ENCODE measurements around the gene REXO1.
A peak's percentile ranks its signal among the peaks of the same experiment; 100 is the strongest.
"Not testable (repeated sequence)": the region's sequence is repeated elsewhere in the genome, so short reads cannot be mapped to it uniquely, and the experiment has no call there.

Gene REXO1, protein sequence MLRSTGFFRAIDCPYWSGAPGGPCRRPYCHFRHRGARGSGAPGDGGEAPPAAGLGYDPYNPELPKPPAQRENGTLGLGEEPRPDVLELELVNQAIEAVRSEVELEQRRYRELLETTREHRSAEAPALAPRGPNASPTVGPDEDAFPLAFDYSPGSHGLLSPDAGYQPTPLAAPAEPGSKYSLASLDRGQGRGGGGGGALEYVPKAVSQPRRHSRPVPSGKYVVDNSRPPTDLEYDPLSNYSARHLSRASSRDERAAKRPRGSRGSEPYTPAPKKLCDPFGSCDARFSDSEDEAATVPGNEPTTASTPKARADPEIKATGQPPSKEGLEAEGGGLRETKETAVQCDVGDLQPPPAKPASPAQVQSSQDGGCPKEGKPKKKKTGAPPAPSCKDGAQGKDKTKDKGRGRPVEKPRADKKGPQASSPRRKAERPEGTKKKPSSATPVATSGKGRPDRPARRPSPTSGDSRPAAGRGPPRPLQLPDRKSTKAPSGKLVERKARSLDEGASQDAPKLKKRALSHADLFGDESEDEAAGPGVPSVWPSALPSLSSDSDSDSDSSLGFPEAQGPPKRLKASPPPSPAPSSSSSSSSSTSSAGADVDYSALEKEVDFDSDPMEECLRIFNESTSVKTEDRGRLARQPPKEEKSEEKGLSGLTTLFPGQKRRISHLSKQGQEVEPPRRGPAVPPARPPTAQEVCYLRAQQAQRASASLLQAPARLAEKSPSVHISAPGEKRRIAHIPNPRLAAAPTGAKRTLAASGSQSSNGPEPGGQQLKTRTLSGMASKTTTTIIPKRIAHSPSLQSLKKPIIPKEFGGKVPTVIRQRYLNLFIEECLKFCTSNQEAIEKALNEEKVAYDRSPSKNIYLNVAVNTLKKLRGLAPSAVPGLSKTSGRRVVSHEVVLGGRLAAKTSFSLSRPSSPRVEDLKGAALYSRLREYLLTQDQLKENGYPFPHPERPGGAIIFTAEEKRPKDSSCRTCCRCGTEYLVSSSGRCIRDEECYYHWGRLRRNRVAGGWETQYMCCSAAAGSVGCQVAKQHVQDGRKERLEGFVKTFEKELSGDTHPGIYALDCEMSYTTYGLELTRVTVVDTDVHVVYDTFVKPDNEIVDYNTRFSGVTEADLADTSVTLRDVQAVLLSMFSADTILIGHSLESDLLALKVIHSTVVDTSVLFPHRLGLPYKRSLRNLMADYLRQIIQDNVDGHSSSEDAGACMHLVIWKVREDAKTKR

DNA sequence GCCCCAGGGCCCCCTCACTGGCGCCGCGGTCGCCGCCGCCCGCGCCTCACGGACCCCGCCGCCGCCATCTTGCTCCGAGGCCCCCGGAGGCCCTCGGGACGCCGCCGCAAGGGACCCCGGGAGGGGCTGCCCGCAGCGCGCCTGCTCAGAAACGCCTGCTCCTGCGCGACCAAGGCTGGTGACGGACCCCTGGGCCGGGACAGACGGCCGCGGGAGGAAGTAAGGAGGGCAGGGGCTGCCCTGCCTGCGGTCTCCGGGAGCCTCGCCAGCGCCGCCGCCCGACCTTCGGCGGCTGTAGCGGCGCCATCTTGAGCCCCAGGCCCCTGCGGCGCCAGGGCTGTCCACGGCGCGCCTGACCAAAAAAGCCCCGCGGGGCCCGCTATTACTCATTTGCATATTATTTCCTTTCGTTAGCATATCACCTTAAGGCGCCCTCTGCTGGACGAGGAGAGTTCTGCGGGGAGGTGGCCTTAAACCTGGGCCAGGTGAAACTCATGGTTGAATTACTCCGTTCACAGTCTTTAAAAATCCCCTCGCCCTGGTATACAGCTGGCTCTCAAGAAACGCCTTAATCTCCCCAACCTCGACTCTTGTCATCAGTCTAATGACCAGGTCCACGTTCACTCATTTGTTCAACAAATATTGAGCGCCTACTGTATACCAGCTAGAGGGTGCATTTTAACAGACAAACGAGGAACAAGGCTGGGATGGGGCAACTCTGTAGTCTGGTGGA, at the start of gene REXO1:
Gene REXO1, minus strand, starts transcription at position 85 of the 733 bp plus-strand sequence. CDS start 125 bp downstream, outside the sequence.
- DNase-seq (ENCODE audit: low read depth, low spot score) = peak; percentile 58
- H3K27ac ChIP-seq = peak within 1 kb of the TSS; percentile 91

DNA sequence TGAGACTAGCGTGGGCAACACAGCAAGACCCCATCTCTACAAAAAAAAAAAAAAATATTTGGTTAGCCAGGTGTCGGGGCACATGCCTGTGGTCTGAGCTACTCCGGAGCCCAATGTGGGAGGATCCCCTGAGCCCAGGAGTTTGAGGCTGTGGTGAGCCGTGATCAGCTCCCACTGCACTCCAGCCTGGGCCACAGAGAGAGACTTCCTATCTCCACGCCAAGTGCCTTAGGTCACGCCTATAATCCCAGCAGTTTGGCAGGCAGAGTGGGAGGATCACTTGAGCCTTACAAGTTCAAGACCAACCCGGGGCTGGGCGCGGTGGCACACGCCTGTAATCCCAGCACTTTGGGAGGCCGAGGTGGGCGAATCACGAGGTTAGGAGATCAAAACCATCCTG, 48.2 kb upstream of the REXO1 start:
- no peak overlapping the region for H3K27ac ChIP-seq
- no peak for DNase-seq (ENCODE audit: low read depth, low spot score)

DNA sequence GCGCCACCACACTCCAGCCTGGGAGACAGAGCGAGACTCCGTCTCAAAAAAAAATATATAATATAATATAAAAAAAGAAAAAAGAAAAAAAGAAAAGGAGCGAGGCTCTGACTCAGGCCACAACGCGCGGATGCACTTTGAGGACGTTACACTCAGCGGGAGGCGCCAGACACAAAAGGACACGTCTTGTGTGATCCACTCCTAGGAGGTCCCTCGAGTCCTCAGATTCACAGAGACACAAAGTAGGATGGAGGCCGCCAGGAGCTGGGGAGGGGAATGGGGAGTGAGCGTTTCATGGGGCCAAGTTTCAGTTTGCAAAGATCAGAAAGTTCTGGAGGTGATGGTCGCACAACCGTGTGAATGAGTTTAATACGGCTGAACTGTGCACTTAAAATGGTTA, 45.5 kb upstream of the REXO1 start:
- DNase-seq (ENCODE audit: low read depth, low spot score) = no peak
- no peak overlapping the region for H3K27ac ChIP-seq

DNA sequence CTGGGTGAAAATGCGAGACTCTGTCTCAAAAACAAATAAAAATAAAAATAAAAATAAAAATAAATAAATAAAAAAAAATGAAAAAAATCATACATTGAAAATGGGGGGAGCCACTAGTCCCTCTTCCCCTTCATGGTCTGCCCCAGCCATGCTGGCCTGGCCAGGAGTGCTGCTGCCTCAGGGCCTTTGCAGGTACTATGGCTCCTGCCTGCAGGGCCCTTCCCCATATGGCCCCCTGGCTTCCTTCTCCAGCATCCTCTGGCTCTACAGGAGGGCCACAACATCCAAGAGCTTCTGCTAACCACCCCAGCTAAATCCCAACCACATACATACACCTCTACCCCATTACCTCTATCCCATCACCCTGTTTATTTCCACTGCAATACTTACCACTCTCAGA, 41.6 kb upstream of the REXO1 start:
- H3K27ac ChIP-seq = no peak overlapping the region
- DNase-seq (ENCODE audit: low read depth, low spot score) = no peak

DNA sequence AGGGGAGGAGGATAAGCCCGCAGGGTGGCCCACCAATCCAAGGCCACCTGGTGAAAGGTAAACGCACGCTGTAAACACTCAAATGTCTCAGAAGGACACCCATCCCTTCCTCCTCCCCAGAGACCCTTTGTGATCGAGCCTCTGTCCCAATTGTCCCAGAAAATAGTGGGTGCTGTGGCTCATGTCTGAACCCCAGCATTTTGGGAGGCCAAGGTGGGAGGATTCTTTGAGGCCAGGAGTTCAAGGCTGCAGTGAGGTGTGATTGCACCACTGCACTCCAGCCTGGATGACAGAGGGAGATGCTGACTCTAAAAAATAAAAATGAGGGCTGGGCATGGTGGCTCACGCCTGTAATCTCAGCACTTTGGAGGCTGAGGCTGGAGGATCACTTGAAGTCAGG, 40.1 kb upstream of the REXO1 start:
- DNase-seq (ENCODE audit: low read depth, low spot score) = no peak
- H3K27ac ChIP-seq = no peak overlapping the region

DNA sequence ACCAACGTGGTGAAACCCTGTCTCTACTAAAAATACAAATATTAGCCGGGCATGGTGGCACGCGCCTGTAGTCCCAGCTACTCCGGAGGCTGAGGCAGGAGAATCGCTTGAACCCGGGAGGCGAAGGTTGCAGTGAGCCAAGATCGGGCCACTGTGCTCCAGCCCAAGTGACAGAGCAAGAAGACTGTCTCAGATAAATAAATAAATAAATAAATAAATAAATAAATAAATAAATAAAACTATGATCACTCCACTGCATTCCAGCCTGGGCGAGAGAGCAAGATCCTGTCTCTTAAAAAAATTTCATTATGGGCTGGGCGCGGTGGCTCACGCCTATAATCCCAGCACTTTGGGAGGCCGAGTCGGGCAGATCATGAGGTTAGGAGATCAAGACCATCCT, 38.1 kb upstream of the REXO1 start:
- not testable (repeated sequence) for H3K27ac ChIP-seq; DNase-seq (ENCODE audit: low read depth, low spot score)

DNA sequence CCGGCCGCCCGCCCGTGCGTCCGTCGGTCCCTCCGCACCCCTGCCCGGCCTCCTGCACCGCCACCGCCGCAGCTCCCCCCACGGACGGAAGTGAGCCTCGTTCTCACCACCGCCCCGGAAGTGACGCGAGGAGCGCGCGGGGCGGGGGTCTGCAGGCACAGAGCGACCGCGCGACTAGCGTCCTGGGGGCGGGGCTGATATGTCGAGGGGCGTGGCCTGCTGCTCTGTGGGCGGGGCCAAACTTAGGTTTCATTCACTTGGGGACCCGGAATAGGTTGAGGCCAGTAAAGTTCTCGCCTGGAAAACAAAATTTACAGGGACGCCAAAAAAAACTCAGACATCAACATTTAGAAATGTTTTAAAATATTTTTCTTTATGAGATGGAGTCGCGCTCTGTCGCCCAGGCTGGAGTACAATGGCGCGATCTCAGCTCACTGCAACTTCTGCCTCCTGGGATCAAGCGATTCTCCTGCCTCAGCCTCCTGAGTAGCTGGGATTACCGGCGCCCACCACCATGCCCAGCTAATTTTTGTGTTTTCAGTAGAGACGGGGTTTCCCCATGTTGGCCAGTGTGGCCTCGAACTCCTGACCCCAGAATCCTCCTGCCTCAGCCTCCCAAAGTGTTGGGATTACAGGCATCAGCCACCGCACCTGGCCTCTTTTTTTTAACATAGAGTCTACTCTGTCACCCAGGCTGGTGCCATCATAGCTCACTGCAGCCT, 37.3 kb upstream of the REXO1 start, which contains the start of gene ABHD17A:
Gene ABHD17A, minus strand, starts transcription at position 99 of the 722 bp plus-strand sequence. CDS start 3,930 bp downstream, outside the sequence.
- peak within 1 kb of the TSS; percentile 64 for H3K27ac ChIP-seq
- peak; percentile 56 for DNase-seq (ENCODE audit: low read depth, low spot score)

DNA sequence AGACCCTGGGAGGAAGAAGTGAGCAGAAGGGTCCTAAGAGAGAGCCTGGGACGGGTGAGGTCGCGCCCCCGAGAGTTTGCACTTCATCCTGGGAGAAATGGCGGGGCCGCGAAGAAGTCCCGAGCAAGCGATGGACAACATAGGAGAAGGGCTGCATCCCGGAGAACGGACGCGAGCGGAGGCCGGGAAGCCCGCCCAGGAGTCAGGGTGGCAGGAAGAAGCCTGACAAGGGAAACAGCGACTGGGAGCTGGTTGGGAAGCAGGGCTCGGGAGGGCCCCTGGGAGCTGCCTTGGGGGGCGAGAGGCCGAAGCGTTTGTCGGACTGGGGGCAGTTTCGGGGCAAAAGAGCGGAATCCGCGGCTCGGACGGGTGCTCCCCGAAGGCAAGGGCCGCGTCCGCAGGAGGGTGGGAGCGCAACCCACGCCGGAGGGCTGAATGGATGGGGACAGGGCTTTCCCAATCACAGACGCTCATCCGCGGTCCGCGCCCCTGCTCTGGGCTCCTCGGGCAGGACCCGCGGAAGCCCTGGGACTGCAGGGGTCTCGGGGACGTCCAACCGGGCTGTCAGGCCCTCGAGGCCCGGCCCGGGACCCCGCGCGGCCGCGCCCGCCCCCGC, 36.5 kb upstream of the REXO1 start:
- DNase-seq (ENCODE audit: low read depth, low spot score) = no peak
- H3K27ac ChIP-seq = peak overlapping the region; percentile 64

DNA sequence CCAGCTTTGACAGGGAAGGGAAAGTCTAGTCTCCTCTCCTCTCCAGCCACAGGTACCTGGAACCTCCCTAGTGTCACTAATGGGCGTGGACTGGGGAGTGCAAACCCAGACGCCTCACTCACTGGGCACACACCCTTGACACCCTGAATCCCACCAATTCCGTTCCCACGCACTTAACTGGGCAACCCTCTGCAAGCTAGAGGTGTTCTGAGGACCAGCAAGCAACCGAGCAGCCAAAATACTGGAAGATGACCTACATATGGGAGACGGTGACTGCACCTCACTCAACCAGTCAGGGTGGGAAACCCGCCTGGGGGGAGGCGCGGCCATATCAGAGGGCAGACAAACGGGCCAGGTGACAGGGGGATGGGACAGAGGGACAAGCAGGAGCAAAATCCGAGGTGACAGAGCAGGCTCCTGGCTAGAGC, 36.0 kb upstream of the REXO1 start:
- DNase-seq (ENCODE audit: low read depth, low spot score) = no peak
- H3K27ac ChIP-seq = peak overlapping the region; percentile 64

DNA sequence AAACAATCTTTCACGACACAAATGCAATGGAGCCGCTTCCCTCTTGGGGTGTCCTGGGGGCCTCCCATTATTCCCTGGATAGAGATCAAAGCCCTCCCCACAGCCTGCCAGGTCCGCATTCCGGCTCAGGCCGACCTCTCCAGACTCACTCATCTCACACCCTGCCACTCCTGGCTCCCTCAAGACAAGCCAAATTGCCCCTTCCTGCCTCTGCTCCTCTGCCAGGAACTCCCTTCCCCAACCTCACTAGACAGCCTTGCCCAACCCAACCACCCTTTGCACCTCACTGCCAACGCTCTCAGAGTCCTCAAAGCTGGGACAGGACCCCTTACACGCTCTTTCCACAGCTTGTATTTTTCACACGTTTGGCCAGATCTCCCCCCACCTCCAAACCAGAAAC, 35.5 kb upstream of the REXO1 start:
- no peak for DNase-seq (ENCODE audit: low read depth, low spot score)
- H3K27ac ChIP-seq = no peak overlapping the region

DNA sequence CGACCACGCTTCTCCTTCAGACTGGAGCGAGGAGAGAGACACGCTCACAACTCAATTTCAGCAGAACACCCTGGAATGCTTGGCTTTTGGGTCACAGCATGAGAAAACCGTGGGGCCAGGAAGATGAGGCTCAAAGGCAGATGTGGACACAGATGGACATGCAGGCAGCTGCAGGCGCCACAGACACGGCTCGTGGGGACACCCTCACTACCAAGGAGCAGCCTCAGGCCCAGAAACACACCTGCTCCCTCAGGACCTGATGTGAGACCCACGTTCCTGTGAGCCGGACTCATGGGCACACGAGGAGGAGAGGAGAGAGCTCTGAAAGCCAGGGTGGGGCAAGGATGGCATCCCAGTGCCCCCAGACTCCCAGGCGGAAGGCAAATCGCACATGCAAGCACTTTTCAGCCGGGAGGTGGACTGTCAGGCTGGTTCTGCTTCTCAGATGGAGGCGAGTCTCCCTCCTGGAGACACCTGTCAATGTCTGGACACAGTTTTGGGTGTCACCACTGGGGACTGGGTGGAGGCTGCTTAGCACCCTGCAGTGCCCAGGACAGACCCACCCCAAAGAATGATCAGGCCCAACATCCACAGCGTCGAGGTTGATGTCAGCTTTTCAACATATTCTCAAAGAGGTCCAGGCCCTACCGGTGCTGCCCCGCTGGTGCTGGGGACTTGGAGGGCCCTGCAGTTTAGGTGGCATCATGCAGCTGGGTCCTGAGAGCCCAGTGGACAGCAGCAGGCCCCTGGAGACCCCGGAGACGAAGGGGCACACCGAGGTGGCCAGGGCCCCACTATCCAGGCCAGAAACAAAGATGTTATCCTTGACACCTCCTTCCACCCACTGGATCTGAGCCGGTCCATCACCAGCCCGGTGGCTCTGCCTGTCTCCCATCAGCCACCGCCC, 34.8 kb upstream of the REXO1 start:
- H3K27ac ChIP-seq = no peak overlapping the region
- no peak for DNase-seq (ENCODE audit: low read depth, low spot score)

DNA sequence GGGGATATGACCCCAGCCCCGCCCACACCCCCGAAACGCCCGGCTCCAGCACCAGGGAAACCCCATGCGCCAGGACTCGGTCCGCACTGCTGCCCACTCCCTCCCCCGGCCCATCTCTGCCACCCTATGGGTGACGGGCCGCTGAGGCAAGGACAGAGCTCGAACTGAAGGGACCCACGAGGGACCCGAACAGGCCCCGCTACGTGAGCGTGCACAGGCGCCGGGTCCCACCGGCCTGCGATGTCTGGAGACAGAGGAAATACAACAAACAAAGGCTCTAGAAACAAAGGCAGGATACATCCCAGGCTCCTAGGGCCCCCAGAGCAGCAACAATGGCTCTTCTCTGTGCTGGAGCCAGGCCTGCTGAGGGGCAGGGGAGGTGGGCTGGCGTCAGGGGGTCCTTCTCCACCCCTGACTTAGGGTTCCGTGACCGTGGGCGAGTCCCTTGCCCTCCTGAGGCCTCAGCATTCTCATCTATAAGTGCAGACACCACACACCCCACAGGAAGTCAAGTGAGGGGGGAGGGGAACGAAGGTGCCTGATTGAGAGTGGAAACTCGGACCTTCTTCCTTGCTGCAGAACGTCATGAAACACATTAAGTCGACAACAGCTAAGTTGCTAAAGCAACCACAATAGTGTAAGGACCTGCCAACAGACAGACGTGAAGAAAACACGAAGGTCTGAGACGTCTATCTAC, 34.0 kb upstream of the REXO1 start:
- no peak for DNase-seq (ENCODE audit: low read depth, low spot score)

DNA sequence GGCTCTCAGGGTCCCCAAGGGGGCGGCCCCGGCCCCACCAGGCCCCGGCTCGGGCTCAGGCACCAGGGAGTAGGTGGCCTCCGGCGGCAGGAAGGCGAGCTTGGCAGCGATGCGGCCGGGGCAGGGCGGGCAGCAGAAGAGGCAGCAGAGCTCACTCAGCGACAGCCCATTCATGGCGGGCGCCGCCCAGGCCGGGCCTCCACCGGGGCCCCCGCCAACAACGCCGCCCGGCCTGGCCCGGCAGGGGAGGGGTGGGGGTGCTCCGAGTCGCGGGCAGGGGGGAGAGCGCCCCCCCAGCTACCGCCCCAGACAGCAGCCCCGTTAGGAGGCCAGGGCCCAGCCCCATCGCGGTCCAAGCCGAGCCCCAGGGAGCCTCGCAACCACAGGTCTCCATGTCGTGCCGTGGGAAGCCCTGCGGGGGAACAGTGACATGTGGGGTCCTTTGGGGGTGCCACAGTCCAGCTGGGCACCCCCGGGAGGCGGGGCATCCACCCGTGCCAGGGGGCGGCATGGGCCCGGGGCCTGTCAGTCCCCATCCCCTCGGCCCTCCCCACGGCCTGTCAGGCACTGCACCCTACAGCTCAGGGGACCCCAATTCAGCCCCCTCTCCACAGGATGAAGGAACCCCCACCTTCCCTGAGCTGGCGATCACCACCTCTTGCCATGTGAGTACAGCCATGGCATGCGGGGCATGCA, 33.3 kb upstream of the REXO1 start:
- DNase-seq (ENCODE audit: low read depth, low spot score); H3K27ac ChIP-seq: not testable (repeated sequence)

More for the DNA sequence above, 34.0 kb upstream of the REXO1 start:
- no peak overlapping the region for H3K27ac ChIP-seq

DNA sequence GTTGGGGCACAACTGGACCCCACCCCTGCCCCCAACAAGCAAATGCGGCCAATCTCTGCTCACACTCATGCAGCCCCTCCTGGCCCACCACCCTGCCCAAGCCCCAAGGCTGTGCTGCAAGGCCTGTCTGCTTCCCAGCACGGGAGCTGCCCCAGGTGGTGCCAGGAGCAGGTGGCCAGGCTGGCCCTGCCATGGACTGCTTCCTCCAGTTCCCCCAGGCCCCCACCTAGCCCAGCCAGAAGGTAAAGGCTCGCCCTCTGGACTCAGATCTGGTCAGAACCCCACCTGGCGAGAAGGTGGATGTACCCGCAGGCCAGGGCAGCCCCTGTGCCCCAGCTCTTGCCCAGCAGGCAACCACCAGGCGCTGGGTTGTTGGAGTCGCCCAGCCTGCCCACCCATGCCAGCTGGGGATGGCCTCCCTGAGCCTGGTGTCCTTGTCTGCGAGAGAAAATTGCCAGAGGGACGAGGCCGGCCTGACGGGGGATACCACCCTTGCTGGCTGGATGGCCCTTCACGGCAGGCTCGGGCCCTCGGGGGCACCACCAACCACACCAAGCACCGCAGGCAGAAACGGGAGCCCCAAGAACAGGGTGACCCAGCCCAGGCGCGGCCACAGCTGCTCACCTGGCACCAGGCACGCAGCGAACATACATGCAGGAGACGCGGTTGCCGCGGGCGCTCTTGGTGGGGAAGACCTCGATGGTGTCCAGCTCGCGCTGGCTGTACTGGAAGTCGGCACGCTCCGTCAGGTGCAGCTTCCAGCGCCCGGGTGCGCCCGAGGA, 32.5 kb upstream of the REXO1 start:
- no peak for DNase-seq (ENCODE audit: low read depth, low spot score)
- no peak overlapping the region for H3K27ac ChIP-seq

DNA sequence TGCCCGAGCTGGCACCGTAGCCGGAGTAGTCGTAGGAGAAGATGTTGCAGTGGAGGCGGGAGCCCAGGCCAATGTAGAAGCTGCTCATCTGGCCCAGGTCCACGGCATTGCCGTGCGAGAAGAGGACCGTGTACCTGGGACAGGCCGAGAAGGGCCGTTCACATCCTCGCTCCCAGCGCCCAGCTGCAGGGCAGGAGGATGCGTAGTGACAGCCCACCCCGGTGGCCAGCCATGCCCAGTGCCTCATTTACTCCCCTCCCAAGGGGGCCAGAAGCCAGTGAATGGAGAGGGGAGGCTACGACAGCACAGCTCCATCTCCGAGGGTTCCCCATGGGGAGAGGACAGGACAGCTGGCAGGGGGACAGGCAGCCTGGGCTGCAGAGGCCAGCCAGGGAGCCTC, 31.7 kb upstream of the REXO1 start:
- H3K27ac ChIP-seq; DNase-seq (ENCODE audit: low read depth, low spot score): not testable (repeated sequence)

DNA sequence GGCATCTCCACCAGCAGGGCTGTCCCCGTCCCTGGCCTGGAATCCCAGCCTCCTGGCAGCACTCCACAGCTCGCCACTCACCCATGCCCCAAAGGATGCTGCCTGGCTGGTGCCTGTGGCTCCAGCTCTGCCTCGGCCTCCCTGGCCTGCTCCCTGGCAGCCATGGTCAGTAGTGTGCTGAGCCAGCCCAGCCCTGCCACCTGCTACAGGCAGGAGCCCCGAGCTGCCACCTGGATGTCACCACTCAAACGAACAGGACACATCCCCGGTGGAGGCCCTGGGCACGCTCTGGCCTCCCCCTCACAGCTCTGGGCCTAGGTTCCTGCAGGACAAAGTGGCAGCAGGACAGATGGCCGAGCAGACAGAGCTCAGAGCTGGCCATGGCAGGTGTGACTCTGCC, 30.3 kb upstream of the REXO1 start:
- DNase-seq (ENCODE audit: low read depth, low spot score); H3K27ac ChIP-seq: not testable (repeated sequence)
